CD8-positive, alpha-beta memory T cell (primary cell): ENCODE data around the gene LPCAT2. TPM values are rescaled to one million over a fixed set of nuclear protein-coding genes. Genes with fewer than 3 reads are reported as not detected.

Experiments
- CTCF ChIA-PET: fragments of 350-600 bp; sonication (Branson Sonifier 250); formaldehyde crosslinking; loops from one replicate; lab custom pipeline; 2021; ENCODE audit warnings: antibody characterized with exemption; lab: Charles Lee
- POLR2A ChIA-PET: fragments of 350-600 bp; sonication (Branson Sonifier 250); formaldehyde crosslinking; loops from one replicate; lab custom pipeline; 2021; ENCODE audit warnings: antibody characterized with exemption; lab: Charles Lee
- DNase-seq, 5 donors: peaks; one replicate each; pipeline versions ENCODE4 v3.0.0 to v3.0.0-alpha.2; 2020 to 2022; ENCODE audit warnings: mixed read lengths in 1 of 5
- H3K27ac ChIP-seq: one replicate; pipeline ENCODE4 v1.7.0; 2013; ENCODE audit warnings: low read depth, mild to moderate bottlenecking, low read length, moderate library complexity
- H3K27me3 ChIP-seq: 2 replicates; pipeline ENCODE4 v1.7.0; 2013; ENCODE audit warnings: low read length, mild to moderate bottlenecking; ENCODE audit not compliant: insufficient read depth, poor library complexity, severe bottlenecking
- H3K36me3 ChIP-seq: 2 replicates; pipeline ENCODE4 v1.7.0; 2013; ENCODE audit warnings: mild to moderate bottlenecking, low read length, moderate library complexity; ENCODE audit not compliant: insufficient read depth
- H3K4me1 ChIP-seq: 2 replicates; pipeline ENCODE4 v1.7.0; 2013; ENCODE audit warnings: mild to moderate bottlenecking, low read length, moderate library complexity; ENCODE audit not compliant: insufficient read depth
- H3K4me3 ChIP-seq: 2 replicates; pipeline ENCODE4 v1.7.0; 2013; ENCODE audit warnings: mild to moderate bottlenecking, low read length
- H3K9me3 ChIP-seq: 2 replicates; pipeline ENCODE4 v1.7.0; 2013; ENCODE audit warnings: mild to moderate bottlenecking, low read length
- H3K27ac Mint-ChIP-seq, 8 donors: one replicate each; pipeline ENCODE4 v1.8.0; 2020 to 2021; ENCODE audit warnings: mixed read lengths in 8 of 8, mild to moderate bottlenecking in 6 of 8, inconsistent platforms in 3 of 8, moderate library complexity in 3 of 8
- H3K27me3 Mint-ChIP-seq, 2 donors: one replicate each; pipeline ENCODE4 v1.8.0; 2020 to 2021; ENCODE audit warnings: mixed read lengths in 2 of 2, mild to moderate bottlenecking in 1 of 2, moderate library complexity in 1 of 2
- H3K36me3 Mint-ChIP-seq, 3 donors: one replicate each; pipeline ENCODE4 v1.8.0; 2020 to 2021; ENCODE audit warnings: mixed read lengths in 3 of 3, inconsistent platforms in 1 of 3, mild to moderate bottlenecking in 1 of 3
- H3K4me1 Mint-ChIP-seq, 3 donors: one replicate each; pipeline ENCODE4 v1.8.0; 2020 to 2021; ENCODE audit warnings: mixed read lengths in 3 of 3, inconsistent platforms in 1 of 3, mild to moderate bottlenecking in 1 of 3
- H3K4me3 Mint-ChIP-seq, 7 donors: one replicate each; pipeline ENCODE4 v1.8.0; 2020 to 2021; ENCODE audit warnings: mixed read lengths in 7 of 7, mild to moderate bottlenecking in 6 of 7, moderate library complexity in 4 of 7, inconsistent platforms in 2 of 7
- H3K9me3 Mint-ChIP-seq, 5 donors: one replicate each; pipeline ENCODE4 v1.8.0; 2020 to 2022; ENCODE audit warnings: mixed read lengths in 5 of 5, mild to moderate bottlenecking in 3 of 5, moderate library complexity in 2 of 5, inconsistent platforms in 1 of 5
- polyA plus RNA-seq: library from polyadenylated mRNA; unstranded; fragments of 300-500 nt; fragmentation: Illumina TruSeq; gene quantifications from one replicate; pipeline ENCODE4 v1.2.3, GENCODE V29; 2021
- total RNA-seq, 2 experiments: library from RNA; stranded (reverse); gene quantifications; one replicate each; pipeline ENCODE4 v1.2.3, GENCODE V29; 2021

The LPCAT2 gene
- total and polyA plus RNA-seq, 3 experiments from 2014 or later: 0.29 to 1.2 (median 0.33) TPM

DNA sequence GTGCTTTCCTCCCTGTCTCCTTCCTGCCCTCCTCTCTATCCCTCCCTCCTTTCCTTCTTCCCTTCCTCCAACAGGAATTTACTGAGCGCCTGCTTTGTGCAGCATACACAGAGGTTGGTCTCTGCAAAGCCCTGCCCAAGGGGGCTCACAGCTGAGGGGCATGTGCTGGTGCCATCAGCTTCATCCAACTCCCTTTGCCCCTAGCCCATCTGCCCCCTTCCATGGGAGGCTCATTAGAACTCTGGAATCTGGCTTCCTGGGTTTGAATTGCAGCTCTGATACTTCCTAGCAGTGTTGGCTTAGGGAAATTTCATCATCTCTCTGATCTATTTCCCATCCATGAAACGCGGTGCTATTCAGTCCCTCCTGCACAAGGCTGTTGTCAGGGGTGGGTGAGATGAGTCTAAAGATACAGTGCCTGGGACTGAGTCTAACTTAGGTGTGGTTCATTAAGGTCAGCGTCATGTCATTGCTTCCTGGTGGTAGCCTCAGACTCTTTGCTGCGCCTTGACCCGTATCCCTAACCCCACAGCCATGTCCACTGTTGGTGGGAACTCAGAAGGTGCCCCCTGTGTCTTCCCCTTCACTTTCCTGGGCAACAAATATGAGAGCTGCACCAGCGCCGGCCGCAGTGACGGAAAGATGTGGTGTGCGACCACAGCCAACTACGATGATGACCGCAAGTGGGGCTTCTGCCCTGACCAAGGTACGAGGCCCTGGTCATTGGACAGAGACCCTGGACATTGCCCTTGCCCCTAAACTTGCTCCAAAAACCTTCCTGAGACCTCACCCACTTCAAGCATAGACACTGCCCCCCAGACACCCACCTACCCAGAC, 19.5 kb upstream of the LPCAT2 start:
- CTCF ChIA-PET: no interaction called here
- Histone ChIP-seq H3K36me3 (no peaks in the 10 kb centered on the region), H3K27ac (no peak overlapping the region), H3K4me1 (no peaks in the 10 kb centered on the region), H3K4me3 (no peak overlapping the region), H3K27me3 (no peaks in the 10 kb centered on the region), H3K9me3 (no peaks in the 10 kb centered on the region)
- Mint-ChIP-seq H3K4me1 (no peaks in the 10 kb centered on the region), H3K27ac (no peak overlapping the region), H3K27me3 (peaks cover 0 to 6% of the 10 kb centered on the region in 2 donors), H3K9me3 (peaks cover 0 to 5% (median 2%) of the 10 kb centered on the region in 5 donors), H3K4me3 (no peak overlapping the region), H3K36me3 (no peaks in the 10 kb centered on the region)
- DNase-seq: no peak
- POLR2A ChIA-PET: no interaction called here

DNA sequence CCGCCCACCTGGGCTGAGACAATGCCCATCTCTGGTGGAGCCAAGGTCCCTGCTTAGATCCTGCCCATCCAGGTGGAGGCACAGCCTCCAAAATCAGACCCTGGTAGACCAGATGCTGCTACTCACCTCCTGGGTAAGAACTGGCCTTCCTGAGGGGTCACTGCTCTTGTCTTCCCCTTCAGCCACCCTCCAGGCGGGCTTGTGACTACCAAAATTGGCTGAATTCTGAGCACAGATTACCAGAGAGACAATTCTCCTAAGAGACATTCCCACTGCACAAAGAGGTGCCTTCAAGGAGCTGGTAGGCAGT, 19.0 kb upstream of the LPCAT2 start:
- Mint-ChIP-seq H3K9me3 (peaks cover 0 to 3% (median 0%) of the 10 kb centered on the region in 5 donors), H3K27me3 (peaks cover 0 to 6% of the 10 kb centered on the region in 2 donors), H3K4me1 (no peaks in the 10 kb centered on the region), H3K27ac (no peak overlapping the region), H3K36me3 (no peaks in the 10 kb centered on the region), H3K4me3 (no peak overlapping the region)
- POLR2A ChIA-PET: no interaction called here
- no peaks in the 10 kb centered on the region for H3K9me3 ChIP-seq
- H3K4me1 ChIP-seq: no peaks in the 10 kb centered on the region
- CTCF ChIA-PET: no interaction called here
- no peak overlapping the region for H3K27ac ChIP-seq
- H3K27me3 ChIP-seq: no peaks in the 10 kb centered on the region
- DNase-seq: no peak
- H3K36me3 ChIP-seq: no peaks in the 10 kb centered on the region
- no peak overlapping the region for H3K4me3 ChIP-seq

DNA sequence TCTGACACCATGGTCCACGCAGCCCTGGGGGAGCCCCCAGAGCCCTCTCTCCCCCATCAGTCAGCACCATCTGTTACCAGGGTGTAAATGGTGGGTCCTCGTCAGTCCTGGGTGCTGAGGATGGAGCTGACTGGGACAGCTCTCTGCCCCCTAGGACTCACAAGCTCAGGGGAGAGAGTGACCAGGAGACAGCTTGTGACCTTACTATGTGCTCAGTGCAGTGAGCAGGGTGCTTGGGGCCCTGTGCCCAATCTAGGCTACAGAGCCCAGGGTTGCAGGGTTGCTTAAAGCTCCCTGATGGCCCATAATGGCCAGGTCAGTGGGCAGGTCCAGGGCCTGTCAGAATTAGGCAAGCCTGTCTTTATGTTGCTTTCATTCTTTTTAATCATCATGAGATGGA, 18.6 kb upstream of the LPCAT2 start:
- CTCF ChIA-PET: no interaction called here
- peaks cover 0 to 6% of the 10 kb centered on the region in 2 donors for H3K27me3 Mint-ChIP-seq
- no peak for DNase-seq
- POLR2A ChIA-PET: no interaction called here
- H3K9me3 Mint-ChIP-seq: peaks cover 0 to 3% (median 0%) of the 10 kb centered on the region in 5 donors
- H3K4me1 Mint-ChIP-seq: no peaks in the 10 kb centered on the region
- no peak overlapping the region for H3K4me3 ChIP-seq
- H3K9me3 ChIP-seq: no peaks in the 10 kb centered on the region
- no peaks in the 10 kb centered on the region for H3K36me3 Mint-ChIP-seq
- no peaks in the 10 kb centered on the region for H3K4me1 ChIP-seq
- H3K27ac ChIP-seq: no peak overlapping the region
- no peaks in the 10 kb centered on the region for H3K36me3 ChIP-seq
- H3K27ac Mint-ChIP-seq: no peak overlapping the region
- no peaks in the 10 kb centered on the region for H3K27me3 ChIP-seq
- H3K4me3 Mint-ChIP-seq: no peak overlapping the region

DNA sequence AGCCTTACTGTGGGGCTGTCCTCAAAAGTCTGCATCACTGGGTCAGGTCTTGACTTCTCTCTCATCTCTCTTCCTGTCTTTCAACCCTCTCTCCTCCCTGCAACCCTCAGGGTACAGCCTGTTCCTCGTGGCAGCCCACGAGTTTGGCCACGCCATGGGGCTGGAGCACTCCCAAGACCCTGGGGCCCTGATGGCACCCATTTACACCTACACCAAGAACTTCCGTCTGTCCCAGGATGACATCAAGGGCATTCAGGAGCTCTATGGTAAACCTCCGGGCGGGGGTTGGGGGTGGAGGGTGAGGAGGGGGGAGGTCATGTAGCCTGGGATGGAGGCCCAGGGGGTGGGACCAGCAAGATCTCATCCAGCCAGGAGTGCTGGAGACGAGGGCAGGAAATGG, 17.2 kb upstream of the LPCAT2 start:
- Mint-ChIP-seq H3K9me3 (peaks cover 0 to 3% (median 0%) of the 10 kb centered on the region in 5 donors), H3K36me3 (no peaks in the 10 kb centered on the region), H3K4me1 (no peaks in the 10 kb centered on the region), H3K27me3 (peaks cover 7 to 9% of the 10 kb centered on the region in 2 donors), H3K4me3 (no peak overlapping the region), H3K27ac (no peak overlapping the region)
- Histone ChIP-seq H3K27ac (no peak overlapping the region), H3K9me3 (no peaks in the 10 kb centered on the region), H3K4me1 (no peaks in the 10 kb centered on the region), H3K36me3 (no peaks in the 10 kb centered on the region), H3K4me3 (no peak overlapping the region), H3K27me3 (no peaks in the 10 kb centered on the region)
- POLR2A ChIA-PET: no interaction called here
- DNase-seq: no peak
- CTCF ChIA-PET: no interaction called here

DNA sequence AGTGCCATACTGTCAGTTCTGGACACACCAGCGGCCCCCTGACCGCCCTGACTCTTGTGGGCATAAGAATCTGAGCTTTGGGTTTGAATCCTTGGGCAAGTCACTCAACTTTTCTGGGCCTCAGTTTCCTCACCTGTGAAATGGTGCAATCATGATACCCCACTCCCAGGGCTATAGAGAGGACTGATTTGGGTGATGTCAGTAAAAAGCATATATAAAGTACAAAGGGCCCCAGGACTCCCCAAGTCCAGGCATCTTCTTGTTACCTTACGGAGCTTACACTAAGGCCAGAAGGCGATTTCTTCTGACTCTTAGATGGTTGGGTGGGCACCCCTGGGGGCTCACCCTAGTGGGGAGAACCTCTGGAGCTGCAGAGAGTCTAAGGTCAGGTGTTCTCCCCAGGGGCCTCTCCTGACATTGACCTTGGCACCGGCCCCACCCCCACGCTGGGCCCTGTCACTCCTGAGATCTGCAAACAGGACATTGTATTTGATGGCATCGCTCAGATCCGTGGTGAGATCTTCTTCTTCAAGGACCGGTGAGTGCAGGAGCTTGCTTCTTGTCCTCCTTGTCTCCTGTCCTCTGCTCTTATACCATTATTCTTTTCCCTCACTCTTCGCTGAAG, 16.0 kb upstream of the LPCAT2 start:
- peaks cover 0 to 3% (median 0%) of the 10 kb centered on the region in 5 donors for H3K9me3 Mint-ChIP-seq
- H3K4me3 Mint-ChIP-seq: no peak overlapping the region
- no peak for DNase-seq
- Histone ChIP-seq H3K9me3 (no peaks in the 10 kb centered on the region), H3K27me3 (no peaks in the 10 kb centered on the region), H3K4me1 (no peaks in the 10 kb centered on the region), H3K4me3 (no peak overlapping the region), H3K36me3 (no peaks in the 10 kb centered on the region), H3K27ac (no peak overlapping the region)
- POLR2A ChIA-PET: no interaction called here
- no peaks in the 10 kb centered on the region for H3K4me1 Mint-ChIP-seq
- H3K27ac Mint-ChIP-seq: no peak overlapping the region
- peaks cover 10 to 12% of the 10 kb centered on the region in 2 donors for H3K27me3 Mint-ChIP-seq
- CTCF ChIA-PET: no interaction called here
- H3K36me3 Mint-ChIP-seq: no peaks in the 10 kb centered on the region

DNA sequence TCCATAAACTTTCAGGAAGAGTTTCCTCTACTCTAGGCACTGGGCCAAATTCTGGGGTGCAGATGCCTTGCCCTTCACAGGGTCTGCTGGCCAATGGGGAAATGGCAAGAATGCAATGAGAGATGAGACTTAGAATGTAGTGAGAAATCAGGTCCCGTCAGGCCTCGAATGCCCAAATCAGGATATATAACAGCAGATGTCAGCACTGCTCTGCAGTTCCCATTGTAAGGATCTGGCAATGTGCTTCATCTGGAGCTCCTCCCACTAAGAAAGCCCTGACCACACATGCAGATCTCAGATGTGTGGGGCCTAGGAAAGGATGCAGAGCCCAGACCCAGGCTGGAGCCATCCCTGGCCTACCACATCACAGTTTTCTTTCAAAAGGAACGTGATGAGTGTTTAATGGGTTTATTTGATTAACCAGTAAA, 13.9 kb upstream of the LPCAT2 start:
- POLR2A ChIA-PET: no interaction called here
- Mint-ChIP-seq H3K4me3 (no peak overlapping the region), H3K9me3 (no peaks in the 10 kb centered on the region), H3K27ac (no peak overlapping the region), H3K4me1 (peaks cover 0 to 1% (median 0%) of the 10 kb centered on the region in 3 donors), H3K27me3 (peaks cover 12 to 14% of the 10 kb centered on the region in 2 donors), H3K36me3 (no peaks in the 10 kb centered on the region)
- Histone ChIP-seq H3K27ac (no peak overlapping the region), H3K27me3 (no peaks in the 10 kb centered on the region), H3K36me3 (no peaks in the 10 kb centered on the region), H3K4me3 (no peak overlapping the region), H3K4me1 (no peaks in the 10 kb centered on the region), H3K9me3 (no peaks in the 10 kb centered on the region)
- no peak for DNase-seq
- CTCF ChIA-PET: no interaction called here

DNA sequence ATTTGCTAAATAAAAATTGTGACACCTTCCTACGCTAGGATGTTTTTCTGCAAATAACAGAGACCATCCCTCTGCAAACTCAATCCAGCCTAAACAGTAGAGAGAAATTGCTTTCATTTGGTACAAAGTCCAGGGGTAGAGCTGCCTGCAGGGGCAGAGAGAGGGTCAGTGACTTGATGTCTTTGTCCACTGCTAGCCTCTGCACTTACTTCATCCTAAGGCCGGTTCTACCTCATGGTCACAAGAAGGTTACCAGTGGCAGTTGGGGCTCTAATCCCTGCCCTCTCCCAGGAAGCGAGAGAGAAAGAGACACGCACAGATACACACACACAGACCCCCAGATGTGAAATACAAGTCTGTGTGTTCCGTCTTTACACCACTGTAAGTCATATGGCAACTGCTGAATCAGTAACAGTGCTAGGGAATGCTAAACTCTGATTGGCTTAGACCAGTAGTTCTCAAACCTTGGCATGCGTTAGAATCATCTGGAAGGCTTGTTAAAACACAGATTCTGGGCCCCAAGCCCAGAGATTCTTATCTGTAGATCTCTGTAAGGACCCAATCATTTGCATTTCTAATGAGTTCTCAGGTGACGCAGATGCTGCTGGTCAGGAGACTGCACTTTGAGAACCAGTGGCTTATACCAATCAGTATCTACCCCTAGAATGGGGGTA, 13.1 kb upstream of the LPCAT2 start:
- Mint-ChIP-seq H3K4me3 (no peak overlapping the region), H3K27ac (no peak overlapping the region), H3K27me3 (peaks cover 10 to 14% of the 10 kb centered on the region in 2 donors), H3K4me1 (peaks cover 0 to 4% (median 0%) of the 10 kb centered on the region in 3 donors), H3K9me3 (no peaks in the 10 kb centered on the region), H3K36me3 (no peaks in the 10 kb centered on the region)
- no peak overlapping the region for H3K27ac ChIP-seq
- H3K36me3 ChIP-seq: no peaks in the 10 kb centered on the region
- POLR2A ChIA-PET: no interaction called here
- no peak for DNase-seq
- H3K4me3 ChIP-seq: no peak overlapping the region
- CTCF ChIA-PET: no interaction called here
- no peaks in the 10 kb centered on the region for H3K4me1 ChIP-seq
- H3K27me3 ChIP-seq: no peaks in the 10 kb centered on the region
- no peaks in the 10 kb centered on the region for H3K9me3 ChIP-seq

DNA sequence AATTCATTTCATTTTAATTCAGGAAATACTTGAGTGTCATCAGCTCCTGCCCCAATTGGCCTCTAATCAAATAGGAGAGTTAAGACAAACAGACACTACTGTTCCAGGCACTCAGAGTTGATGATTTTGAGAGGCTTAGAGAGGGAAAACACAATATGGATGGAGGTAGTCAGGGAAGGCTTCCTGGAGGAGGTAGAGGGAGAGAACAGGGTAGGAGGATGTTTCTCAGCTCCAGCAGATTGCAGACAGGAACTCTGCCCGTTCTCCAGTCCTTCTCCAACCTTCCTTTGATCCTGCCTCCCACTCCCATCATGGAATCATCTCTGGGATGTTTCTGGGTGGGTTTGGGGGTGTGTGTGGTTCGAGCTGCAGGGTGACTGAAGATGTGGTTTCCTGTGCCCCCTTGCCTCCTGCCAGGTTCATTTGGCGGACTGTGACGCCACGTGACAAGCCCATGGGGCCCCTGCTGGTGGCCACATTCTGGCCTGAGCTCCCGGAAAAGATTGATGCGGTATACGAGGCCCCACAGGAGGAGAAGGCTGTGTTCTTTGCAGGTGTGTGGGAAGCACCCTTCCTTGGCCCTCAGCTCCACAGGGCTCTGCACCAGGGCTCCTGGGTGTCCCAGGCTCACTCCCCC, 12.2 kb upstream of the LPCAT2 start:
- Mint-ChIP-seq H3K27me3 (peaks cover 12 to 18% of the 10 kb centered on the region in 2 donors), H3K9me3 (no peaks in the 10 kb centered on the region), H3K36me3 (no peaks in the 10 kb centered on the region), H3K4me3 (no peak overlapping the region), H3K27ac (no peak overlapping the region), H3K4me1 (peaks cover 0 to 4% (median 0%) of the 10 kb centered on the region in 3 donors)
- POLR2A ChIA-PET: no interaction called here
- H3K36me3 ChIP-seq: no peaks in the 10 kb centered on the region
- no peaks in the 10 kb centered on the region for H3K27me3 ChIP-seq
- H3K4me3 ChIP-seq: no peak overlapping the region
- DNase-seq: no peak
- H3K4me1 ChIP-seq: no peaks in the 10 kb centered on the region
- CTCF ChIA-PET: no interaction called here
- H3K9me3 ChIP-seq: no peaks in the 10 kb centered on the region
- H3K27ac ChIP-seq: no peak overlapping the region
